Progenitor cell of endocrine pancreas (in vitro differentiated cells): ENCODE measurements around the gene NETO1. TPM values are rescaled to one million over a fixed set of nuclear protein-coding genes. Genes with fewer than 3 reads are reported as not detected.
A peak's percentile ranks its signal among the peaks of the same experiment; 100 is the strongest.

ENCODE experiments used
- DNase-seq: peaks from one replicate; pipeline ENCODE4 v3.0.0; 2021; ENCODE audit warnings: low spot score; ENCODE audit not compliant: unreplicated experiment
- H3K27ac Mint-ChIP-seq: 2 replicates; pipeline ENCODE4 v1.8.0; 2021; ENCODE audit warnings: mild to moderate bottlenecking, moderate library complexity, mixed read lengths
- H3K27me3 Mint-ChIP-seq: 2 replicates; pipeline ENCODE4 v1.8.0; 2021; ENCODE audit warnings: mixed read lengths
- H3K36me3 Mint-ChIP-seq: 2 replicates; pipeline ENCODE4 v1.8.0; 2022; ENCODE audit warnings: mixed read lengths; ENCODE audit not compliant: insufficient read depth
- H3K4me1 Mint-ChIP-seq: 2 replicates; pipeline ENCODE4 v1.8.0; 2021; ENCODE audit warnings: low read depth, mixed read lengths
- H3K4me3 Mint-ChIP-seq: 2 replicates; pipeline ENCODE4 v1.8.0; 2021; ENCODE audit warnings: low read depth, mild to moderate bottlenecking, moderate library complexity, mixed read lengths
- H3K9me3 Mint-ChIP-seq: 2 replicates; pipeline ENCODE4 v1.8.0; 2021; ENCODE audit warnings: low read depth, mixed read lengths
- total RNA-seq: library from RNA; stranded (reverse); gene quantifications from 2 replicates; pipeline ENCODE4 v1.2.1, GENCODE V29; 2021
- TF ChIP-seq, protein P1 (sequence below): fragments of 200-600 bp; sonication (generic); IDR thresholded peaks from one replicate; pipeline ENCODE4 v1.5.0; 2021; ENCODE audit warnings: antibody characterized with exemption, mild to moderate bottlenecking; ENCODE audit not compliant: unreplicated experiment

The NETO1 gene
- total RNA-seq, 1 donor from 2014 or later = 52.4 TPM

DNA sequence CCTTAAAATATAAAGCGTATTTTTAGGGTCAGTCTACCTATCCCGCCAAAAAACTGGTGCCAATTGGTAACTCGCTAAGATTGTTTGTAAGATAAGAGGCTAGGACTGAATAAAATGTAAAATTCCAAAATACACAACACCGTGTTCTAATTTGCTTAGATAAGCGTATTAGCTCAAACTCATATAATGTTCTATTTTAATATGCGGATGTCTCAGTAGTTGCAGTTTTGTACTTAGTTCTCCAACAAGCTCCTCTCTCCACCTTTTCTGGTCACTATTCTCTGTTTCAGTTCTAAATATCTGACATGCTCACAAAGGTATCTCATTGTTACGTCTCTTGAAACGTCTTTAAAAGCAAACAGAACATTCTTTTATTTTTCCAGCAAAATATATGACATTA lies 24.0 kb downstream of the NETO1 start:
- Mint-ChIP-seq H3K27me3 (no peaks in the 10 kb centered on the region), H3K36me3 (peaks cover 10% of the 10 kb centered on the region), H3K4me1 (peaks cover 3% of the 10 kb centered on the region), H3K27ac (no peak overlapping the region), H3K9me3 (no peaks in the 10 kb centered on the region), H3K4me3 (no peak overlapping the region)
- TF ChIP-seq, protein P1, sequence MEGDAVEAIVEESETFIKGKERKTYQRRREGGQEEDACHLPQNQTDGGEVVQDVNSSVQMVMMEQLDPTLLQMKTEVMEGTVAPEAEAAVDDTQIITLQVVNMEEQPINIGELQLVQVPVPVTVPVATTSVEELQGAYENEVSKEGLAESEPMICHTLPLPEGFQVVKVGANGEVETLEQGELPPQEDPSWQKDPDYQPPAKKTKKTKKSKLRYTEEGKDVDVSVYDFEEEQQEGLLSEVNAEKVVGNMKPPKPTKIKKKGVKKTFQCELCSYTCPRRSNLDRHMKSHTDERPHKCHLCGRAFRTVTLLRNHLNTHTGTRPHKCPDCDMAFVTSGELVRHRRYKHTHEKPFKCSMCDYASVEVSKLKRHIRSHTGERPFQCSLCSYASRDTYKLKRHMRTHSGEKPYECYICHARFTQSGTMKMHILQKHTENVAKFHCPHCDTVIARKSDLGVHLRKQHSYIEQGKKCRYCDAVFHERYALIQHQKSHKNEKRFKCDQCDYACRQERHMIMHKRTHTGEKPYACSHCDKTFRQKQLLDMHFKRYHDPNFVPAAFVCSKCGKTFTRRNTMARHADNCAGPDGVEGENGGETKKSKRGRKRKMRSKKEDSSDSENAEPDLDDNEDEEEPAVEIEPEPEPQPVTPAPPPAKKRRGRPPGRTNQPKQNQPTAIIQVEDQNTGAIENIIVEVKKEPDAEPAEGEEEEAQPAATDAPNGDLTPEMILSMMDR = no peak
- no peak for DNase-seq

DNA sequence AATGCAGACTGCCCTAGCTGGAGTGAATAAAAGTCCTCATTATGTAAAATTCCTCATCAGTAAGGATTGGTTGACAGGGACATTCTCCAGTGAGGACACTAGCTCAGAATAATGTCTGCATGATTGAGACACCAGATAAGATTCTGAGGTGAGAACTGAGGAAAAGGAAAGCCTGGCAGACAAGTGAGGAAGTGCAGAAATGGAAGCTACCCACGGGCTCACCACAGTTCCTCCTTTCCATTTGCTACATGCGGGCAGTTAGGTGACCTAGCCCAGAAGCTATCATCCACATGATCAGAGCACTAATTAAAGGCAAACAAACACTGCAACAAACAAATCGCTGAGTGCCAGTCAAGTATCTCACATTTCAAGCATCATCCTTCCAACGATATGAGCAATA lies 27.7 kb downstream of the NETO1 start:
- Mint-ChIP-seq H3K27me3 (no peaks in the 10 kb centered on the region), H3K36me3 (peaks cover 6% of the 10 kb centered on the region), H3K27ac (no peak overlapping the region), H3K4me1 (peaks cover 1% of the 10 kb centered on the region), H3K9me3 (no peaks in the 10 kb centered on the region), H3K4me3 (no peak overlapping the region)
- DNase-seq = no peak
- TF ChIP-seq, protein P1 = no peak

DNA sequence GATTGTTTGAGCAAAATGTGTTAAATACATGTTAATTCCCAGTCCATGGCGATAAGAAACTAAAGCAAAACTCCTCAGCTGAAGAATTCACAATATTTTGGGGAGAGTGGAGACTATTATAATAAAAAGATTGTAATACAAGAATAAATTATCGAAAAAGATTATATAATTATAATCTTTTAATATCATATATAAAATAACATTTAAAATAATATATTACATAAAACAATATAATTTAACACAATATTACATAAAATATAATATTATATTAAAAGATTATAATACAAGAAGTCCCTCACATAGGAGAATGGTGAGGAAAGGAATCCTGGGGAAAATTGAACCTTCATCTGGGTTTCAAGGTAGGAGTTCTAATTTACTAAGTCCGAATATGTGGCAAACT lies 33.1 kb downstream of the NETO1 start:
- H3K27ac Mint-ChIP-seq = no peak overlapping the region
- no peak for DNase-seq
- TF ChIP-seq, protein P1 = no peak
- no peak overlapping the region for H3K4me3 Mint-ChIP-seq
- peaks cover 4% of the 10 kb centered on the region for H3K36me3 Mint-ChIP-seq
- no peaks in the 10 kb centered on the region for H3K4me1 Mint-ChIP-seq
- no peaks in the 10 kb centered on the region for H3K9me3 Mint-ChIP-seq
- no peaks in the 10 kb centered on the region for H3K27me3 Mint-ChIP-seq

DNA sequence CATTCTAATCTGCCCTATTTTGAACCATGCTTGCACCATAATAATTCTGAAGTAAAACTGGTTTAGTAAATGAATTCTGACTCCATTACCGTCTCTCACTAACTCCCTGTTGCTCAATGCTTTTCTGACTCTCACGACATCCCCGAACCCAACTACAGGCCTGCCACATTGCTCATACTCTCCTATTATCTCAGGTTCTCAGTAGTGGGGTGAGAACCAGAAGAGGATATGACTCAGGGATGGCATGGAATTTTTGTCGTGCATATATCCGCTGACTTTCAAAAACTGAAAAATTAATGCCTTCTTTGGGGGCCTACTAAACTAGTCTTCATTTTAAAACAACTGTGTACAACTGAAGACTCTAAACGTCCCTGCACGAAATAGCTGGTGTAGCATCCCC lies 34.3 kb downstream of the NETO1 start:
- Mint-ChIP-seq H3K27me3 (no peaks in the 10 kb centered on the region), H3K9me3 (no peaks in the 10 kb centered on the region), H3K27ac (no peak overlapping the region)

DNA sequence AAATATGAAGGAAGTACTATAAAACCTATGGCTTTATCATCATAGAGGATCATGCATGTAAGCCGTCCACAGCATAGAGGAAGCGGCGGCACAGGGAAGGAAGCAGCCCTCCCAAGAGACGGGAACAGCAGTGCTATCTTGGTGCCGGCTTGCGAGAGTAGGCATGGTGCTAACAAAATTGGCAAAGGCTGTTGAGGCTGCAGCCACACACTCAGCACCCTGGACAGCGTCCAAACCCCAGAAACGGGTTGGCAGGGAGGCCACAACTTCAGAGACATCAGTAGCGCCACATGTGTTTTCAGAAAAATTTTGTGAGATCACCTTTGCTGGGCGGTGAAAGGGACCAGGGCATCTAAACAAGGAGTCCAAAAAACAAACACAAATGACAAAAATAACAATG lies 37.7 kb downstream of the NETO1 start:
- no peaks in the 10 kb centered on the region for H3K9me3 Mint-ChIP-seq
- H3K27ac Mint-ChIP-seq = no peak overlapping the region
- DNase-seq = peak; percentile 60

More for the DNA sequence above, 34.3 kb downstream of the NETO1 start:
- no peak overlapping the region for H3K4me3 Mint-ChIP-seq
- peaks cover 4% of the 10 kb centered on the region for H3K36me3 Mint-ChIP-seq
- no peaks in the 10 kb centered on the region for H3K4me1 Mint-ChIP-seq
- TF ChIP-seq, protein P1 = no peak
- DNase-seq = no peak

More for the DNA sequence above, 37.7 kb downstream of the NETO1 start:
- TF ChIP-seq, protein P1 = no peak
- H3K4me1 Mint-ChIP-seq = no peaks in the 10 kb centered on the region
- peaks cover 1% of the 10 kb centered on the region for H3K36me3 Mint-ChIP-seq
- H3K4me3 Mint-ChIP-seq = no peak overlapping the region
- no peaks in the 10 kb centered on the region for H3K27me3 Mint-ChIP-seq
